Fibroblast of skin of back (primary cell): ENCODE data around the gene PROC.
"Not testable (repeated sequence)": the region's sequence is repeated elsewhere in the genome, so short reads cannot be mapped to it uniquely, and the experiment has no call there.

Experiments
- DNase-seq: peaks from one replicate; pipeline ENCODE4 v3.0.0-alpha.2; 2013

PROC gene

DNA sequence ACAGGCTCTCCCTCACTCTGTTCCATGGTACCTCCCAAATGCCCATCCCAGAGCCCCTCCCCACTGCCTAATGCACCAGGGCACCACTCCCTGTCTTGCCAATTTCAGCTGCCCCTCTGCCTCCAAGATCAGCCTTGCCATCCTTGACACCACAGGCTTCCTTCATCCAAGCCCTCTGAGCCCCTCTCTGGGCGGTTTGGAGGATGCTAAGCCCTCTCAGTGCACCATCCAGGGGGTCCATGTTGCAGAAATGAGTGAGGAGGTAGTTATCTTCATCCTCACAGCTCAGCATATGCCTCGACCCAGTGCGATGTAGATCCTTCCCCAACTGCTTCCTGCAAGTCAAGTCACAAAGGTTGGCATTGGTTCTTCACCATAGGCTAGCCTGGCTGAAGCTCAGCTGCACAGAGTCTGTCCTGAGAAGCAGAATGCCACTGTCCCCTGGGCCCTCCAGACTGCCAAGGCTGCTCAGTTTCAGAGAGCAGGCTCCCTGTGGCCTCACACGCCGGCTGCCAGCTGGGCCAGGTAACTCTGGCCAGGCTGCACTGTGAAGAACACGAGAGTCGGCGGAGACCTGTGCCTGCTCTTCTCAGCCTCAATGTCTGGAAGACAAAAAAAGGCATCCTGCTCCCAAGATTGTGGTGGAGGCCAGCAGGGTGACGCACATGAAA lies 20.5 kb upstream of the PROC start:
- no peak for DNase-seq

DNA sequence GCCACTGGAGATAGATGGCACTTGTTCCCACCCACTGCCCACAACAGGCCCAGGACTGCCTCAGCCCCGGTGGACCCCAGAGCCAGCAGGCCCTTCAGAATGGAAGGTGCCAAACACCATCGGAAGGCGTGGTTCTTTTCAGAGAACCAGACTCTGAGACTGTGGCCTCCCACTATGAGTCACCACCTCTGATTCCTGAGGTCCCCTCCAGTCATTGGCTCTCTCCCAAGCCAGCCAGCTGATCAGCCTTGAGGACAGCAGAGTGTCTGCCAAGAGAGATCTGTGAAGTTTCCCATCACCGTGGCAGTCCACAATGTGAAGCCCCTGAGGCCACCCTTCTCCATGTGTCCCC lies 20.0 kb upstream of the PROC start:
- peak; percentile 97 for DNase-seq

- no peak for DNase-seq
Measured at GRCh38 chr2:127400533-127400896, 17.7 kb upstream of the PROC start.

DNA sequence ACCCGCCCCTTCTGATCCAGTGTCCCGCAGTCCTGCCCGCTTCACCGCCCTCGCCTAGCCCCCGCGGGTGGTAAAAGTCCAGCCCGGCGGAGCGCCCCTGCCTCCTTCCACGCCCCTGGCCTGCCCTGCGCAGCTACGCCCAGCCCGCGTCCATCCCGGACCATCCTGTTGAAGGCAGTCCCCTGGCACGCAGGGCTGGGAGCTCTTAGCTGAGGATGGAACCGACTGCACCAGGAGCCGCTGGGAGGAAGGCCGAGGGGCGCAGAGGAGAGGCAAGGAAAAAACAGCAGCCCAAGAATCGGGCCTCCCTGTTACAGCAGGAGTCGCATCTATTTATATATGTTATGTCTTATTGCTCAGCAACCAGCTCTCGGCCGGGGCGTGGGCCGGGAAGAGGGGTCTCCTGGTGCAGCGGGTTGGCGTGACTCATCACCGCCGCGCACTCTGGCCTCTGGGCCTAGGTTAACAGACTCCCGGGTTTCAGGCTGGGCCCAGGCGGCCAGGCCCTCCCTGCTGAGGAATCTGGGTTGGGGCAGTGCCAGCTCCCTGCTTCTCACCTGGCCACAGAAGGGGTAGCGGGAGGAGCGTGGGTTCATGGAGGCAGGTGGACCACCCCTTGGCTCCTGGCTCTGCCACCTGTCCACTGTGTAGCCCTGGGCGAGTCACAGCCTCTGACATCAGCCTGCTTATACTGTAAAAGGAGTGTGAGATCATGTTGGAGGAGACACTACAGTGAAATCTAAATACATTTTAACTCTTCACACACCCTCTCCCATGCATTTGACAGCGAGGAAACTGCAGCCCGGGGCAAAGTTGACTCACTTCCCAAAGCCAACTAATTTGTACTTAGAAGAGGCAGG lies 17.1 kb upstream of the PROC start:
- peak; percentile 62 for DNase-seq

DNA sequence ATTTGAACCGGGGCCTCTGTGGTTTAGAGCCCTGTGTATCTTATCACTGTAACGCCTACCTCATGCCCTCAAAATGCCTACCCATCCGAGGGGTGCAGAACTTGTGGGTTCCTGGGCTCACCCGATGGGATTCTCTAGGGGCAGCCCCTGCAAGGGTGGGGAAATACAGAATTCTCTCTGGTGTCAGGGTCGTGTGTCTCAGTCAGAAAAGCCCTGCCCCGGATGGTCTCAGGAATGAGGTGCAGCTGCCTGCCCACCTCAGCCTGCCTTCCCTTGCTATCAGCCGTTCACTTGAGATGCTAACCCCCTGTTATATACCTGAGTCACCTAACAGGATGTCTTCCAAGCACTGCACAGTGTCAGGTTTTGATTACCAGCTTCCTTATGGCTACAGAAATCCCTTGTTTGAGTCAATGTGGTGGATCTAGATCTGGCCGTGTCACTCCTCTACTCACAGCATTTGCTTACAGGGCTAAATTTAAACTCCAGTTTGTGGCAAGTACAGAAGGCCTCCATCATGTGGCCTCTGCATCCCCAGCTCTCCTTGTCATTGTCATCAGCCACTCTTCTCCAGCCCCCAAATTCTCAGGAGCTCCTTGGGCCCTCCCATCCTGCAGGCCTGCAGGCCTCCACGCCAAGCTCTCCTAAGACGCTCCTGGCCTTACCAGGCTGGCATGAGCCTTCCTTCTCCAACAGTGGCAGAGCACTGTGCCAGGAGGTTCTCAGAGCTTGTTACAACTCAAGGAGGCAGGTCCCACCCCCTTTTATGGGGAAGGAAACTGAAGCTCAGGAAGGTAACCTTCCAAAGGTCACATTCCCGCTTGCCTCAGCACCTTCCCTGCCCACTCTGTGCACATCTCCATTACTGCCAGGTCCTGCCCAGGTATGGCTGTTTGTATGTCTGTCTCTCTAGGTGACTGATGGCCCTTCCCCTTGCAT lies 16.2 kb upstream of the PROC start:
- DNase-seq, result no peak

- DNase-seq, result no peak
Measured at GRCh38 chr2:127403460-127403859, 14.8 kb upstream of the PROC start.

GRCh38 chr2:127404466-127405254 lies 13.6 kb upstream of the PROC start:
- no peak for DNase-seq

GRCh38 chr2:127405255-127405610 lies 13.0 kb upstream of the PROC start:
- DNase-seq, result no peak

DNA sequence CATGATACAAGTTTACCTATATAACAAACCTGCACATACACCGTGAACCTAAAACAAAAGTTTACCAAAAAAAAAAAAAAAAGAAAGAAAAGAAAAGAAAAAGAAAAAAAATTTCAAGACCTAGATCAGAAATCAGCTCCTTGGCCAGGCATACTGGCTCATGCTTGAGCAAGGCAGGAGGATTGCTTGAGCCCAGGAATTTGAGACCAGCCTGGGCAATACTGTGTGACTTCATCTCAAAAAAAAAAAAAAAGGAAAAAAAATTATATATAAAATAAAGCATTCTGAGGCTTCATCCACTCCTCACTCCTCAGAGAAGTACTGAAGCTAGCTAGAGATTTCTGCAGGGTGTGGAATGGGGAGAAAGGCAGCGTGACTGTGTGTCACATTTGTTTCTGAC lies 11.8 kb upstream of the PROC start:
- DNase-seq, result peak; percentile 74

DNA sequence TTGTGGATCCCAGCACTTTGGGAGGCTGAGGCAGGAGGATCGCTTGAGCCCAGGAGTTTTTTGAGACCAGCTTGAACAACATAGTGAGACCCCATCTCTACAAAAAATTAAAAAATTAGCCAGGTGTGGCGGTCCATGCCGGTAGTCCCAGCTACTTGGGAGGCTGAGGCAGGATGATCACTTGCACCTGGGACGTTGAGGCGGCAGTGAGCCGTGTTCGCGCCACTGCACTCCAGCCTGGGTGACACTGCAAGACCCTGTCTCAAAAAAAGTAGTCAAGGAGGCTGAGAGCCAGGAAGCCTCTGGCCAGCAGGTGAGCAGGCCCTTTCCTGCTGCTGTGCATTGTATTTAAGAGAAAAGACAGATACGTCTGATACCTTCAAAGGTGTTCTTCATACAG lies 11.1 kb upstream of the PROC start:
- no peak for DNase-seq

DNA sequence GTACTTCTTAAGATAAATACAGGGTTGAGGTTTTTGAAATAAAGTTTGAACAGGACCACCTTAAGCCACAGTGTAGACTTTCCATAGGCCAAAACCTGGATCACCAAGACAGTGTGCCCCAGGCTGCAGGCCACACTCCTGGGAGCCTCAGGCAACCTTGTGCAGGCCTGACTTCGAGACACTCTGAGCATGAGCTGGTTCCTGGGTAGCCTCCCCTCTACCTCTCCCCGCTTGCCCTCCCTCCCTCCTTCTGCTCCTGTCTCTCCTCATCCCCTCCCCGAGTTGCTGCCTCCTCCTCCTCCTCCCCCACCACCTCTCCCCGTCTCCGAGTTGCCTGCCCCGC lies 10.6 kb upstream of the PROC start:
- no peak for DNase-seq

DNA sequence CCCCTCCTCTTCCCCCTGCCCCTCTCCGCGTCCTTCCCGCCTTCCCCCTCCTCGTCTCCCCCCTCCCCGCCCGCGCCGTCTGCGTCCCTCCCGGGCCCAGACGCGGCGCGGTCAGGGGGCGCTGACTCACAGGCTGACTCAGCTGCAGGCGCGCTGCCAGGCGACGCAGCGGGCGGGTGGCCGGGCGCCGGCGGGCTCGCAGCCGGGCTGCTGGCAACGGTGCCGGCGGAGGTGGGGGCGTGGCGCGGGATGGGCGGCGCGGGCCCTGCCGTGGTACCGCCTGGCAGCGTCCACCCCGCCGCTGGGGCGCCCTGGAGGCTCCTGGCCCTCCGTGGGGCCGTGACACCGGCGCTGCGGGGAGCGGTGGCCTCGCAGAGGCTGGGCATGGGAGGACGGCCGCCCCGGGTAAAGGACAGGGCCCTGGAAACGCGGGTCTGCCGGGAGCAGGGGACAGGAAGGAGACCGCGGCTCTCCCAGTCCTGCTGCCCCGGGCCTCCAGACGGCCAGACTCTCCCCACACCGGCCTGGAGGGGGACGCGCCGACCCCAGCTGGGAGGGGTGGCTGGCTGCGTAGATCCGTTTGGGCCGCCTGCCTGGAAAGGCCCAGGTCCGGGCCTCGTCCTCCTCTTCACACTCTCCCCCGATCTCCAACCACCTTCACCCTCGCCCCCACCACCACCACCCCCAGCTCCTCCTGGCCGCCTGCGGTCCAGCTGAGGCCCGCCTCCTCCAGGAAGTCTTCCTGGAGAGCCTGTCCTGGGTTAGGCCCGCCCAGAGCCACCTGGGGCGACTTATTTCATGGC lies 10.0 kb upstream of the PROC start:
- peak; percentile 92 for DNase-seq

GRCh38 chr2:127408807-127409099 lies 9.5 kb upstream of the PROC start:
- no peak for DNase-seq

GRCh38 chr2:127409716-127410115 lies 8.5 kb upstream of the PROC start:
- not testable (repeated sequence) for DNase-seq

- peak; percentile 87 for DNase-seq
Measured at GRCh38 chr2:127410871-127411652, 7.2 kb upstream of the PROC start.

DNA sequence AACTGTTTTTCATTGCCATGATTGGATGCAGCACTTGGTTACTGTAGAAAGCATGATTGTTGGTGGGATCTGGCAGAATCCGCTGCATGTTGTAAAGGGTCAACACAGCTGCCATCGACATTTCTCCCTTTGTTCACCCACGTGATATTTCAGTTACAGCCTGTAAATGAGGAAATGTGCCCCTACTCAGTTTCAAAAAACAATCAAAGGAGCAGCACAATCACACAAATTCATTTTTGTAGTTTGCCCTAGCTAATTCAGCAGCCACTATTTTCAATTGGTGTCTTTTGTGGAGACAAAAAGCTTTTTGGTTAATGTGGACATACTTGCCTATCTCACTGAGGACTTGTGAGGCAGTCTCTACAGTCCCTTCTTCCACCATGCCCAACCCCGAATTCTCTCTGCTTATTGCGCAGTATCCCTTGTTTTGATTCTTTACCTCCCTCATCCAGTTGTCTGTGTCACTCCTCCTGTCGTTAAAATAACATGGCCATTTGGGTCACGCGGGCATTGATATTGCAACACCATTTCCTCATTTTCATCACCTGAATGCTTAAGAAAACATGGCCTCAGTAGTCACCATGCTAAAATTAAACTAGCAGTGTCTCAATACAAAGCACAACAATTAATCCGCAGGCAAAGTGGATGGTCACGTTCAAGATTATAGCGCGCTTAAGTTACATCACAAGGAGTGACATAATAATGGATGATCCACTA lies 6.4 kb upstream of the PROC start:
- no peak for DNase-seq

DNA sequence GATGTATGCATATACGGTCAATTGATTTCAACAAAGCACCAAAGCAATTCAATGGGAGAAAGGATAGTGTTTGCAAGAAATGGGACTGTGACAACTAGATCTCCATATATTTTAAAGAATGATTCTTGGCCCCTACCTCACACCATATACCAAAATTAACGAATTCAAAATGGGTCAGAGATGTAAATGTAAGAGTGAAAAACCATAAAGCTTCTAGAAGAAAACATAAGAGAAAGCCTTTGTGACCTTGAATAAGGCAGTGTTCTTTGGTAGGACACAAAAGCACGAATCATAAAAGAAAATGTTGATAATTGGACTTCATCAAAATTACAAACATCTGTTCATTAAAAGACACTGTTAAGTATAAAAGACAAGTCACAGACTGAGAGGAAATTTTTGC lies 5.0 kb upstream of the PROC start:
- DNase-seq, result no peak

GRCh38 chr2:127413782-127414637 lies 4.2 kb upstream of the PROC start:
- peak; percentile 90 for DNase-seq
